HG02970 (cell line): ENCODE data around the gene GPR160.
A peak's percentile ranks its signal among the peaks of the same experiment; 100 is the strongest.

Experiments
- ATAC-seq: cut with Tn5 transposase; IDR thresholded peaks from one replicate; pipeline ENCODE4 v1.9.1; 2021; ENCODE audit warnings: mild to moderate bottlenecking, moderate library complexity, moderate number of reproducible peaks; ENCODE audit not compliant: unreplicated experiment, low FRiP score

Gene GPR160

GRCh38 chr3:170024581-170024980 lies 13.2 kb upstream of the GPR160 start:
- no peak for ATAC-seq

GRCh38 chr3:170027233-170028102 lies 10.3 kb upstream of the GPR160 start:
- no peak for ATAC-seq

GRCh38 chr3:170033489-170033888 lies 4.3 kb upstream of the GPR160 start:
- no peak for ATAC-seq

GRCh38 chr3:170038434-170039110 lies 777 bp downstream of the GPR160 start:
- peak; percentile 21 for ATAC-seq

- ATAC-seq, result no peak
Observed at GRCh38 chr3:170040418-170040817, 2.6 kb downstream of the GPR160 start.

- no peak for ATAC-seq
Observed at GRCh38 chr3:170043506-170043905, 5.7 kb downstream of the GPR160 start.

GRCh38 chr3:170044271-170044670 lies 6.5 kb downstream of the GPR160 start:
- no peak for ATAC-seq

GRCh38 chr3:170044795-170045244 lies 7.0 kb downstream of the GPR160 start:
- ATAC-seq, result peak; percentile 65

GRCh38 chr3:170046269-170047132 lies 8.7 kb downstream of the GPR160 start:
- no peak for ATAC-seq

- ATAC-seq, result no peak
Observed at GRCh38 chr3:170047133-170047404, 9.3 kb downstream of the GPR160 start.

GRCh38 chr3:170049146-170050000 lies 11.6 kb downstream of the GPR160 start:
- ATAC-seq, result no peak

GRCh38 chr3:170050753-170051152 lies 13.0 kb downstream of the GPR160 start:
- no peak for ATAC-seq

GRCh38 chr3:170052398-170052797 lies 14.6 kb downstream of the GPR160 start:
- no peak for ATAC-seq

- no peak for ATAC-seq
Observed at GRCh38 chr3:170054204-170054603, 16.4 kb downstream of the GPR160 start.

- peak; percentile 55 for ATAC-seq
Observed at GRCh38 chr3:170055209-170055608, 17.4 kb downstream of the GPR160 start.

GRCh38 chr3:170056710-170057454 lies 19.1 kb downstream of the GPR160 start:
- ATAC-seq, result peak; percentile 88

- ATAC-seq, result no peak
Observed at GRCh38 chr3:170057550-170057949, 19.8 kb downstream of the GPR160 start.

GRCh38 chr3:170058127-170058526 lies 20.3 kb downstream of the GPR160 start:
- ATAC-seq, result no peak

GRCh38 chr3:170059447-170059846 lies 21.7 kb downstream of the GPR160 start:
- ATAC-seq, result no peak
